Body of pancreas (tissue), 4 donors: ENCODE results near the gene EIF3K.

Experiments used
- CTCF ChIP-seq, 7 experiments: fragments of 450-650 bp in 4 of 7; fragments of 200-600 bp in 3 of 7; sonication (generic) in 3 of 7; IDR thresholded peaks; one replicate each; pipeline ENCODE4 v1.5.1; 2016 to 2019; ENCODE audit warnings: antibody characterized with exemption in 7 of 7
- POLR2A ChIP-seq, 3 donors: fragments of 450-650 bp; IDR thresholded peaks; one replicate each; pipeline ENCODE4 v1.6.1; 2016; ENCODE audit warnings: antibody characterized with exemption in 3 of 3, mild to moderate bottlenecking in 2 of 3

- TF ChIP-seq POLR2A (IDR thresholded peaks at IDR 0.05) (no peak), CTCF (IDR thresholded peaks at IDR 0.05) (no peak)
Observed at GRCh38 chr19:38656171-38656981, 37.4 kb downstream of the EIF3K start.
